Effector memory CD8-positive, alpha-beta T cell (primary cell): Measurements from ENCODE around the gene HOMEZ.

ENCODE experiments used
- ATAC-seq: fragments of 150-1000 bp; cut with Tn5 transposase; replicated peaks from 2 replicates; pipeline ENCODE4 v1.10.0; 2021; ENCODE audit warnings: mild to moderate bottlenecking, moderate library complexity
- DNase-seq, 3 experiments: peaks; one replicate each; pipeline ENCODE4 v3.0.0; 2021
- H3K27ac Mint-ChIP-seq, 2 donors: one replicate each; pipeline ENCODE4 v1.8.0; 2022; ENCODE audit warnings: mild to moderate bottlenecking in 2 of 2, mixed read lengths in 2 of 2, moderate library complexity in 2 of 2
- H3K27me3 Mint-ChIP-seq, 2 donors: one replicate each; pipeline ENCODE4 v1.8.0; 2022; ENCODE audit warnings: mixed read lengths in 2 of 2
- H3K36me3 Mint-ChIP-seq: one replicate; pipeline ENCODE4 v1.8.0; 2022; ENCODE audit warnings: mild to moderate bottlenecking, moderate library complexity, mixed read lengths; ENCODE audit not compliant: insufficient read depth
- H3K4me1 Mint-ChIP-seq, 2 donors: one replicate each; pipeline ENCODE4 v1.8.0; 2022; ENCODE audit warnings: low read depth in 2 of 2, mixed read lengths in 2 of 2
- H3K4me3 Mint-ChIP-seq, 2 donors: one replicate each; pipeline ENCODE4 v1.8.0; 2022; ENCODE audit warnings: mild to moderate bottlenecking in 2 of 2, mixed read lengths in 2 of 2, moderate library complexity in 2 of 2
- H3K9me3 Mint-ChIP-seq, 2 donors: one replicate each; pipeline ENCODE4 v1.8.0; 2022; ENCODE audit warnings: mixed read lengths in 2 of 2

Gene HOMEZ

GRCh38 chr14:23301288-23301968 is 15.5 kb upstream of the HOMEZ start:
- ATAC-seq, result peak; percentile 75
- Mint-ChIP-seq H3K27me3 (peaks cover 8 to 14% of the 10 kb centered on the region in 2 donors), H3K4me1 (peaks cover 10 to 22% of the 10 kb centered on the region in 2 donors), H3K27ac (peak overlapping the region; percentile 95 to 99), H3K4me3 (peak overlapping the region; percentile 92 to 99), H3K36me3 (peaks cover 39% of the 10 kb centered on the region), H3K9me3 (no peaks in the 10 kb centered on the region)
- DNase-seq, result peak; percentile 95 to 98 (median 96)

GRCh38 chr14:23300687-23301223 is 14.8 kb upstream of the HOMEZ start:
- H3K9me3 Mint-ChIP-seq, result no peaks in the 10 kb centered on the region
- ATAC-seq (no peak), DNase-seq (no peak)
- H3K4me3 Mint-ChIP-seq, result peak overlapping the region; percentile 92 to 99
- H3K27ac Mint-ChIP-seq, result peak overlapping the region; percentile 95 to 99
- peaks cover 2 to 7% of the 10 kb centered on the region in 2 donors for H3K27me3 Mint-ChIP-seq
- peaks cover 10 to 22% of the 10 kb centered on the region in 2 donors for H3K4me1 Mint-ChIP-seq
- peaks cover 39% of the 10 kb centered on the region for H3K36me3 Mint-ChIP-seq

- Mint-ChIP-seq H3K36me3 (peaks cover 35% of the 10 kb centered on the region), H3K4me3 (peak overlapping the region; percentile 92 to 99), H3K27ac (peak overlapping the region; percentile 95 to 99), H3K4me1 (peaks cover 12 to 23% of the 10 kb centered on the region in 2 donors), H3K9me3 (no peaks in the 10 kb centered on the region), H3K27me3 (peaks cover 0 to under 1% of the 10 kb centered on the region in 2 donors)
- DNase-seq (no peak), ATAC-seq (no peak)
These were observed 14.2 kb upstream of the HOMEZ start for GRCh38 chr14:23299986-23300686.

- H3K4me1 Mint-ChIP-seq, result peaks cover 16 to 27% of the 10 kb centered on the region in 2 donors
- H3K27me3 Mint-ChIP-seq, result no peaks in the 10 kb centered on the region
- ATAC-seq (no peak), DNase-seq (no peak)
- H3K4me3 Mint-ChIP-seq, result peak overlapping the region in 1 of 2 donors; percentile 92
- peaks cover 42% of the 10 kb centered on the region for H3K36me3 Mint-ChIP-seq
- no peak overlapping the region for H3K27ac Mint-ChIP-seq
- H3K9me3 Mint-ChIP-seq, result no peaks in the 10 kb centered on the region
These were observed 13.5 kb upstream of the HOMEZ start for GRCh38 chr14:23299211-23299957.

GRCh38 chr14:23297611-23298277 is 11.8 kb upstream of the HOMEZ start:
- DNase-seq (no peak), ATAC-seq (no peak)
- Mint-ChIP-seq H3K4me1 (peaks cover 16 to 23% of the 10 kb centered on the region in 2 donors), H3K27ac (no peak overlapping the region), H3K4me3 (no peak overlapping the region), H3K27me3 (no peaks in the 10 kb centered on the region), H3K9me3 (no peaks in the 10 kb centered on the region), H3K36me3 (peaks cover 40% of the 10 kb centered on the region)

- Mint-ChIP-seq H3K4me3 (no peak overlapping the region), H3K9me3 (no peaks in the 10 kb centered on the region), H3K27ac (no peak overlapping the region), H3K27me3 (no peaks in the 10 kb centered on the region), H3K36me3 (peaks cover 37% of the 10 kb centered on the region), H3K4me1 (peaks cover 13 to 19% of the 10 kb centered on the region in 2 donors)
- DNase-seq (no peak), ATAC-seq (no peak)
These were observed 11.2 kb upstream of the HOMEZ start for GRCh38 chr14:23297096-23297495.

- Mint-ChIP-seq H3K9me3 (no peaks in the 10 kb centered on the region), H3K4me1 (peaks cover 12 to 17% of the 10 kb centered on the region in 2 donors), H3K4me3 (no peak overlapping the region), H3K27ac (peak overlapping the region in 1 of 2 donors; percentile 57), H3K36me3 (peaks cover 30% of the 10 kb centered on the region), H3K27me3 (no peaks in the 10 kb centered on the region)
- DNase-seq (no peak), ATAC-seq (no peak)
These were observed 10.3 kb upstream of the HOMEZ start for GRCh38 chr14:23296012-23296777.

GRCh38 chr14:23294734-23295561 is 9.0 kb upstream of the HOMEZ start:
- Mint-ChIP-seq H3K4me3 (peak overlapping the region in 1 of 2 donors; percentile 27), H3K27me3 (no peaks in the 10 kb centered on the region), H3K9me3 (no peaks in the 10 kb centered on the region), H3K4me1 (peaks cover 6 to 8% of the 10 kb centered on the region in 2 donors), H3K36me3 (peaks cover 24% of the 10 kb centered on the region), H3K27ac (no peak overlapping the region)
- ATAC-seq (peak; percentile 88), DNase-seq (peak; percentile 56 to 61 (median 57))

- ATAC-seq (no peak), DNase-seq (no peak)
- Mint-ChIP-seq H3K27ac (peak overlapping the region; percentile 91 to 93), H3K4me1 (peaks cover 16 to 19% of the 10 kb centered on the region in 2 donors), H3K4me3 (peak overlapping the region; percentile 92 to 97), H3K27me3 (no peaks in the 10 kb centered on the region), H3K36me3 (peaks cover 7% of the 10 kb centered on the region), H3K9me3 (no peaks in the 10 kb centered on the region)
These were observed 1.1 kb upstream of the HOMEZ start for GRCh38 chr14:23286902-23287479.

- peak; percentile 26 for ATAC-seq
- peaks cover 11% of the 10 kb centered on the region for H3K36me3 Mint-ChIP-seq
- DNase-seq, result no peak
- H3K4me3 Mint-ChIP-seq, result peak overlapping the region; percentile 92 to 97
- peaks cover 16 to 19% of the 10 kb centered on the region in 2 donors for H3K4me1 Mint-ChIP-seq
- no peaks in the 10 kb centered on the region for H3K9me3 Mint-ChIP-seq
- no peaks in the 10 kb centered on the region for H3K27me3 Mint-ChIP-seq
- H3K27ac Mint-ChIP-seq, result peak overlapping the region; percentile 91 to 93
These were observed 357 bp downstream of the HOMEZ start for GRCh38 chr14:23285530-23286019.
